GM19463 (cell line): ENCODE results near the gene EIF2S1.

Experiments used
- ATAC-seq: cut with Tn5 transposase; IDR thresholded peaks from one replicate; pipeline ENCODE4 v1.9.1; 2021; ENCODE audit warnings: mild to moderate bottlenecking, moderate library complexity; ENCODE audit not compliant: unreplicated experiment

The EIF2S1 gene

DNA sequence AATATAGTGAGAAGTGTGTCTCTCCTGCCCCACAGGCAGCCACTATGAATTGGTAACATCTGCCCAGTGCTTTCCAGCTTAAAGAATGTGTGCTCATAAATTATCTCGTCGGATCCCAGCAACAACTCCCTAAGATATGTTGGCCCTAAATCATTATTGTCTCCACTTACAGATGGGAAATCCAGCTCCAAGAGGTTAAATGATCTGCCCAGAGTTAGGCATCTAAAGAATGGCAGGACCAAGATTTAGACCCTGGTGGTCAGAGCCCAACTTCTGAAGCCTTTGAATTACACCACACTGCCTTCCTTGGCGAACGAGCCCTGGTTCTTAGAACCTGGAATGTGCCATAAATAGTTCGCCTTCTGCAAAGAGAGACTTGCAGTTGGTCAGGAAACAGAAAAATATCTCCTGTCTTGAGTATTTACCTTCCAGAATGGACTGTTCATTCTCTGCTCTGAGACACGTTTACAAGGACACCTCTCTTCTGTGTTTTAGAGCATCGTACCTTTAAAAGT lies 72.0 kb downstream of the EIF2S1 start:
- no peak for ATAC-seq

DNA sequence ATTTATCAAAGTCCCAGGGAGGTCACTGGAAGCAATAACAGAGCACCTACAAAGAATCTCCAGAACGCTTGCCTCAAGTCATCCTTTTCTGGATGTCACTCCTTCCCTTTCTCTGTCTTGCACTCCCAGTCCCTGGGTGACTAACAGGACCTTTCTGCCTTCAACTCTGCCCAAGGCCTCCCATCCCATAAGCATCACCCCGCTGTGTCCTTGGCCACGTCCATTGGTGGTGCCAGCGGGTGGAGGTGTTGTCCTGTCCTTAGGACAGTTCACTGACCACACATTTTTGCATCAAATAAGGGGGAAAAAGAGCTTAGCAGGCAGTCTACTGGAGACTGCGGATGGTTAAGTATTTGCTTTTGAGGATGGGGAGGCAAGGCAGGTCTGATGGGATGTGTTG lies 75.5 kb downstream of the EIF2S1 start:
- ATAC-seq, result no peak
